AG04450 (cell line): ENCODE results near the gene TAC3. TPM values are rescaled to one million over a fixed set of nuclear protein-coding genes. Genes with fewer than 3 reads are reported as not detected.

Experiments
- CTCF ChIA-PET: fragments of 300-600, 350-600 bp; formaldehyde crosslinking; extraction: SDS; loops from one replicate; lab custom pipeline; 2022; ENCODE audit warnings: antibody characterized with exemption, inconsistent platforms; lab: Charles Lee
- POLR2A ChIA-PET: fragments of 350-600 bp; formaldehyde crosslinking; extraction: SDS; loops from one replicate; lab custom pipeline; 2021; ENCODE audit warnings: antibody characterized with exemption, inconsistent platforms; lab: Yijun Ruan, JAX
- DNase-seq: peaks from one replicate; pipeline ENCODE4 v3.0.0-alpha.2; 2011; ENCODE audit warnings: low read depth, low spot score
- H3K27ac ChIP-seq: one replicate; pipeline ENCODE4 v1.5.1; 2012; ENCODE audit warnings: low read depth, low read length, control low read depth
- H3K27me3 ChIP-seq: one replicate; pipeline ENCODE4 v1.6.0; 2012; ENCODE audit warnings: low read length; ENCODE audit not compliant: control insufficient read depth, insufficient read depth
- H3K4me3 ChIP-seq: 2 replicates; pipeline ENCODE4 v1.5.1; 2011; ENCODE audit warnings: mild to moderate bottlenecking, low read depth, low read length, control low read depth
- H3K9me3 ChIP-seq: 2 replicates; pipeline ENCODE4 v1.5.1; 2012; ENCODE audit warnings: low read length; ENCODE audit not compliant: control insufficient read depth, insufficient read depth
- CTCF ChIP-seq: IDR thresholded peaks from 2 replicates; pipeline ENCODE4 v1.5.1; 2011; ENCODE audit warnings: low read depth, low read length, control low read depth, inconsistent platforms
- polyA minus RNA-seq: library from RNA; depleted of rRNA, polyadenylated mRNA; stranded (reverse); fragments of >200 nt; gene quantifications from 2 replicates; pipeline ENCODE4 v1.2.3, GENCODE V29; 2011; rRNA and poly(A)+ RNA removed
- polyA plus RNA-seq: library from polyadenylated mRNA; depleted of rRNA; stranded (reverse); fragments of >200 nt; gene quantifications from 2 replicates; pipeline ENCODE4 v1.2.3, GENCODE V29; 2011; rRNA removed

Gene TAC3
- 8.0 and 8.9 TPM in 2 replicates for polyA plus RNA-seq
- polyA minus RNA-seq, result 1.00 and 1.8 TPM in 2 replicates

DNA sequence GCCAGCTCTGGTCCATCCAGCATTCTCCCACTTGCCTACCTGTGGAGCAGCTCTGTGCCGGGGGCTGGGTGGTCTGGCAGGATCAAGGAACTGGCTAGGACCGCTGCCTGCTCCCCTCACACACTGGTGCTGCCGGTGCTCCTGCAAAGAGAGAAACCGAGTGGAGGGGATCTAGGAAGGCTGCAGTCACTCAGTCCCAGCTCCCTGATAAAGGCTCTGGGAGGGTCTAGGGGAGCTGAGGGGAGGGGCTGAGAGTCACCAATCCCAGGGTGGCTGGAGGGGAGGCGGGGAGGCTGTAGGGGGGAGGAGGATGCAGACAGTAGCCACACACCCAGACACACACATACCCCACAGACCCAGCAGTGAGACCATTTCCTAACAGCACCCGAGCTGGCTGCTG is at the start of gene TAC3:
Gene TAC3 (minus strand): TSS at position 182 of the 400 bp plus-strand sequence. CDS start 732 bp downstream, outside the sequence.
- CTCF ChIA-PET, result interaction anchor here (0.7 to 1.5 kb wide), 5 partner anchors 8 to 380 kb away, joined by 3 to 15 read pairs (median 5); partner anchors contain the start of gene STAT6
- DNase-seq, result no peak

GRCh38 chr12:57063991-57064685 is 47.8 kb upstream of the TAC3 start:
- Histone ChIP-seq H3K9me3 (no peaks in the 10 kb centered on the region), H3K27ac (no peak overlapping the region), H3K27me3 (no peaks in the 10 kb centered on the region), H3K4me3 (no peak overlapping the region)
- POLR2A ChIA-PET, result no interaction called here
- CTCF ChIA-PET, result interaction anchor here (2.4 to 8.5 kb wide), 3 partner anchors 56 to 306 kb away, joined by 13 to 273 read pairs (median 36); partner anchors contain the start of gene ZBTB39
- DNase-seq, result no peak
- no peak for TF ChIP-seq CTCF

More for the DNA sequence above, at the start of gene TAC3:
- Histone ChIP-seq H3K4me3 (no peak within 1 kb of the TSS), H3K9me3 (no peaks in the 10 kb centered on the region), H3K27me3 (peaks cover 43% of the 10 kb centered on the region), H3K27ac (no peak within 1 kb of the TSS)
- POLR2A ChIA-PET, result no interaction called here
- TF ChIP-seq CTCF, result no peak

DNA sequence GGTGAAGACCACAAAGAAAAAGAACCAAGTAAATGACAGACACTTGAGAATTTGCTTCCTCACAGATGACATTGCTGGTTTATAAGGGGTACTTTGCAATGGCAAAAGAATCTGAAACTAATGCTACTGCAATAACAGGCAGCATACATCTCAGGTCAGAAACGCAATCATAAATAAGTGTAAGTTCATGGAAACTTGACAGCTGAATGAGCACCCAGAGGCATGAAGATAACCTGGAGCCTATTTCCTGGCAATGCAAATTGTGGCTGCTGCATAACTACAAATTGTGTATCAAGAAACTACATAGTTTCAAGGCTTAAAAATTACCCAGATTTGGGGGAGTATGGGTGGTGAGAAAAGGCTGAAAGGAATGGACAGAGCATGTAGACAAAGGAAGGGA is 42.1 kb upstream of the TAC3 start:
- Histone ChIP-seq H3K27ac (no peak overlapping the region), H3K27me3 (no peaks in the 10 kb centered on the region), H3K4me3 (no peak overlapping the region), H3K9me3 (no peaks in the 10 kb centered on the region)
- POLR2A ChIA-PET, result no interaction called here
- no peak for DNase-seq
- CTCF ChIA-PET, result interaction anchor here (8.5 kb wide), 1 partner anchor 51 kb away, joined by 273 read pairs; the partner anchor contains the start of gene ZBTB39
- no peak for TF ChIP-seq CTCF

- TF ChIP-seq CTCF, result no peak
- ChIA-PET POLR2A (no interaction called here), CTCF (interaction anchor here (1.6 to 8.5 kb wide), 2 partner anchors 50 to 299 kb away, joined by 4 to 273 read pairs; partner anchors contain the start of gene ZBTB39)
- Histone ChIP-seq H3K27ac (no peak overlapping the region), H3K27me3 (no peaks in the 10 kb centered on the region), H3K9me3 (no peaks in the 10 kb centered on the region), H3K4me3 (no peak overlapping the region)
- no peak for DNase-seq
These were observed 40.9 kb upstream of the TAC3 start for GRCh38 chr12:57057067-57057751.
